Measurements from ENCODE around the gene HELQ. TPM values are rescaled to one million over a fixed set of nuclear protein-coding genes. Genes with fewer than 3 reads are reported as not detected.

HELQ gene
- total and polyA plus RNA-seq, 11 donors, result 3.1 to 15.8 (median 12.9) TPM

DNA sequence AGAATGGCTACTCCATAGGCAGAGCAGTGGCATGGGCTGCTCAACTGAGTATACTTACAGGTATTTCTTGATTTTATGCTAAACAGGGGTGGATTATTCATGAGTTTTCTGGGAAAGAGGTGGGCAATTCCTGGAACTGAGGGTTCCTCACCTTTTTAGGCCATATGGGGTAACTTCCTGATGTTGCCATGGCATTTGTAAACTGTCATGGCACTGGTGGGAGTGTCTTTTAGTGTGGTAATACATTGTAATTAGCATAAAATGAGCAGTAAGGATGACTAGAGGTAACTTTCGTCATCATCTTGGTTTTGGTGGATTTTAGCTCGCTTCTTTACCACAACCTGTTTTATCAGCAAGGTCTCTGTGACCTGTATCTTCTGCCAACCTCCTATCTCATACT lies 72.8 kb downstream of the HELQ start:
- Histone ChIP-seq H3K4me3 (no peak overlapping the region), H3K27ac (no peak overlapping the region), H3K27me3 (no peaks in the 10 kb centered on the region), H3K9me3 (peaks cover 0 to 17% (median 2%) of the 10 kb centered on the region in 12 donors), H3K36me3 (no peaks in the 10 kb centered on the region), H3K4me1 (no peaks in the 10 kb centered on the region)
- 57 to 67% (median 62%) methylated on average over 2 of the region's 2 CpGs for WGBS, 4 donors
- DNase-seq, result no peak
- no peak for TF ChIP-seq POLR2A (IDR thresholded peaks at IDR 0.05)
- TF ChIP-seq, protein P1, sequence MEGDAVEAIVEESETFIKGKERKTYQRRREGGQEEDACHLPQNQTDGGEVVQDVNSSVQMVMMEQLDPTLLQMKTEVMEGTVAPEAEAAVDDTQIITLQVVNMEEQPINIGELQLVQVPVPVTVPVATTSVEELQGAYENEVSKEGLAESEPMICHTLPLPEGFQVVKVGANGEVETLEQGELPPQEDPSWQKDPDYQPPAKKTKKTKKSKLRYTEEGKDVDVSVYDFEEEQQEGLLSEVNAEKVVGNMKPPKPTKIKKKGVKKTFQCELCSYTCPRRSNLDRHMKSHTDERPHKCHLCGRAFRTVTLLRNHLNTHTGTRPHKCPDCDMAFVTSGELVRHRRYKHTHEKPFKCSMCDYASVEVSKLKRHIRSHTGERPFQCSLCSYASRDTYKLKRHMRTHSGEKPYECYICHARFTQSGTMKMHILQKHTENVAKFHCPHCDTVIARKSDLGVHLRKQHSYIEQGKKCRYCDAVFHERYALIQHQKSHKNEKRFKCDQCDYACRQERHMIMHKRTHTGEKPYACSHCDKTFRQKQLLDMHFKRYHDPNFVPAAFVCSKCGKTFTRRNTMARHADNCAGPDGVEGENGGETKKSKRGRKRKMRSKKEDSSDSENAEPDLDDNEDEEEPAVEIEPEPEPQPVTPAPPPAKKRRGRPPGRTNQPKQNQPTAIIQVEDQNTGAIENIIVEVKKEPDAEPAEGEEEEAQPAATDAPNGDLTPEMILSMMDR (IDR thresholded peaks at IDR 0.05), result no peak
- no peak for ATAC-seq
- intact Hi-C loops (cut with DNase I), result no loop called here

DNA sequence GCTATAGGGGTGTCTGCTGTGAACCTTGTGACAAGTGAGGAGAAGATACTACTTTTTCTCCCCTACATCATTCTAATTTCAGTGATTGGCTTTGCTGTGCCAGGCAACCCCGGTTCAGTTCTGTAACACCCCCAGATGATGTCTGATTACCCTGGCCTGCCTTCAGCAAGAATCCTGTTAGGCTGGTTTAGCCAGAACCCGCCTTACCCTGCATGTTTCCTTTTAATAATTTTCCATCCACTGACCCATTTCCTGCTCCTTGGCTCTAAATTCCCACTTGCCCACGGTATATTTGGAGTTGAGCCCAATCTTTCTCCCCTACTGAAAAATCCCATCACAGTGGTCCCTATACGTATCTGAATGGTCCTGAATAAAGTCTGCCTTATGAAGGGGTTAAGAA lies 74.5 kb downstream of the HELQ start:
- no peak for ATAC-seq
- H3K4me3 ChIP-seq, result no peak overlapping the region
- no peak overlapping the region for H3K27ac ChIP-seq
- TF ChIP-seq, protein P1 (IDR thresholded peaks at IDR 0.05), result no peak
- TF ChIP-seq POLR2A (IDR thresholded peaks at IDR 0.05), result no peak
- 68 to 77% (median 71%) methylated on average over 4 of the region's 4 CpGs for WGBS, 4 donors
- no peak for DNase-seq
- H3K36me3 ChIP-seq, result no peaks in the 10 kb centered on the region
- H3K27me3 ChIP-seq, result no peaks in the 10 kb centered on the region
- no peaks in the 10 kb centered on the region for H3K4me1 ChIP-seq
- peaks cover 0 to 18% (median 2%) of the 10 kb centered on the region in 12 donors for H3K9me3 ChIP-seq
- intact Hi-C loops (cut with DNase I), result no loop called here

DNA sequence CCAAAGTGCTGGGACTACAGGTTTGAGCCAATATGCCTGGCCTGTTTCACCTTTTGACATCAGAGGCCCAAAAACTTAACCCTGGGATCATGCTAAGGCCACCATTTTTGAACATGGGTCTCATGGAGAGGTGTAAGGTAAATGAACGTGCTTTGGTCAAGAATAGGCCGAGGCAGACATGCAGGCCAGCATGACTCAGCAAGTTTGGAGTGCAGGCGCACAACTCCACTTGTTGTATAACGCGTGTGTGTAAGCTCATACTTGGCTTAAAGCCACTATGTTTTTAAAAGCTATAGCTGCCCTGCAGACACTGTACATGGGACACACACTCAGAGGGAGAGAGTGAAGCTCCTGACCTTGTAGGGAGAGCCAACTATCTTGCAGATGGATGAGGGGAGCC lies 77.2 kb downstream of the HELQ start:
- no peak overlapping the region for H3K4me3 ChIP-seq
- H3K36me3 ChIP-seq, result no peaks in the 10 kb centered on the region
- WGBS, 4 donors, result 75 to 88% (median 84%) methylated on average over 5 of the region's 5 CpGs
- H3K9me3 ChIP-seq, result peaks cover 0 to 18% (median 2%) of the 10 kb centered on the region in 12 donors
- TF ChIP-seq, protein P1 (IDR thresholded peaks at IDR 0.05), result no peak
- no peak for TF ChIP-seq POLR2A (IDR thresholded peaks at IDR 0.05)
- no peak overlapping the region for H3K27ac ChIP-seq
- no peaks in the 10 kb centered on the region for H3K4me1 ChIP-seq
- H3K27me3 ChIP-seq, result no peaks in the 10 kb centered on the region
- ATAC-seq (no peak), DNase-seq (no peak)
- intact Hi-C loops (cut with DNase I), result no loop called here

DNA sequence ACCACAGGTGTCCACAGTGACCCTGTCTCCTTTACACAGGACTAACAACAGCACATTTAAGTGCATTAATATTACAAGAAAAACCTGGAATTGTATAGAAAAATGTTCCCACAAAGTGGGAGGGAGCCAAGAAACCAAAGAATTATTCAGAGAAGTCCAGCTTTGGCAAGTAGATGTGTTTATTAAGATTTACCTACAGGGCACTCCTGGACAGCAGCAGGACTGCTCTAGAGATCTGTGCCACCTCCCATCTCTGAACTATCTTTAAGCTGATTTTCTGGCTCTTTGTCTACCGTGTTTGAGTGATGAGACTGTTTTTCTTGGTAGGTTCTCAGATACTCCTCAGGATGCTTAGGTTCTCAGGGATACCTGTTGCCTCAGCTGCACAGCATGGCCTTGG lies 82.7 kb downstream of the HELQ start:
- no peak overlapping the region for H3K4me3 ChIP-seq
- WGBS, 4 donors, result 63 to 76% (median 69%) methylated on average over 1 of the region's 1 CpG
- intact Hi-C loops (cut with DNase I), result no loop called here
- ATAC-seq (no peak), DNase-seq (no peak)
- no peak overlapping the region for H3K27ac ChIP-seq
- no peaks in the 10 kb centered on the region for H3K27me3 ChIP-seq
- H3K36me3 ChIP-seq, result no peaks in the 10 kb centered on the region
- H3K4me1 ChIP-seq, result peaks cover 0 to 12% (median 0%) of the 10 kb centered on the region in 12 donors
- peaks cover 0 to 3% (median 0%) of the 10 kb centered on the region in 12 donors for H3K9me3 ChIP-seq
- TF ChIP-seq POLR2A (IDR thresholded peaks at IDR 0.05), result no peak
- TF ChIP-seq, protein P1 (IDR thresholded peaks at IDR 0.05), result no peak

All from heart left ventricle (tissue), 16 donors.